Prostate gland (tissue), 2 donors: Measurements from ENCODE around the gene UHRF2. TPM values are rescaled to one million over a fixed set of nuclear protein-coding genes. Genes with fewer than 3 reads are reported as not detected.

Source experiments
- DNase-seq: peaks from one replicate; pipeline ENCODE4 v3.0.0-alpha.2; 2019; ENCODE audit warnings: low spot score
- H3K27ac ChIP-seq, 2 donors: fragments of 200-600 bp; sonication (generic); 2 replicates each; pipeline ENCODE4 v1.5.1; 2017 to 2019
- H3K27me3 ChIP-seq: fragments of 200-600 bp; sonication (generic); replicated peaks from 2 replicates; pipeline ENCODE4 v1.5.1; 2019; ENCODE audit not compliant: insufficient read depth
- H3K36me3 ChIP-seq, 2 donors: fragments of 200-600 bp; sonication (generic); 1 replicate in 1 of 2; 2 replicates in 1 of 2; pipeline versions ENCODE4 v1.5.1 to v1.8.1; 2017 to 2019
- H3K4me1 ChIP-seq: fragments of 200-600 bp; sonication (generic); replicated peaks from 2 replicates; pipeline ENCODE4 v1.5.1; 2019
- H3K4me3 ChIP-seq, 2 donors: fragments of 200-600 bp; sonication (generic); 2 replicates each; pipeline ENCODE4 v1.5.1; 2017 to 2019
- H3K9me3 ChIP-seq: fragments of 200-600 bp; sonication (generic); 2 replicates; pipeline ENCODE4 v1.5.1; 2017
- CTCF ChIP-seq, 4 experiments: fragments of 200-600 bp in 2 of 4; fragments of 450-650 bp in 2 of 4; sonication (generic) in 2 of 4; IDR thresholded peaks; 1 replicate in 3 of 4; 2 replicates in 1 of 4; pipeline ENCODE4 v1.5.1; 2016 to 2019; ENCODE audit warnings: antibody characterized with exemption in 4 of 4, mild to moderate bottlenecking in 2 of 4, moderate library complexity in 2 of 4
- POLR2A ChIP-seq: fragments of 450-650 bp; IDR thresholded peaks from one replicate; pipeline ENCODE4 v1.6.1; 2016; ENCODE audit warnings: antibody characterized with exemption, mild to moderate bottlenecking
- POLR2AphosphoS5 ChIP-seq: sonication (generic); formaldehyde crosslinking; IDR thresholded peaks from one replicate; pipeline ENCODE4 v1.6.1; 2017; ENCODE audit warnings: antibody characterized with exemption
- WGBS: methylation state at CpG from one replicate; pipeline ENCODE4 v1.1.5; 2018; 5-methylcytosine and 5-hydroxymethylcytosine counted together
- intact Hi-C: fragments of 100-400 bp; cut with DNase I; formaldehyde crosslinking; loops from one replicate; pipeline ENCODE4 v1.14.2; 2022
- total RNA-seq, 2 donors: library from RNA; depleted of rRNA; stranded (reverse); fragments of >200 nt; gene quantifications; one replicate each; pipeline ENCODE4 v1.1.0, GENCODE V29; 2016

The UHRF2 gene
- total RNA-seq, 2 donors from 2014 or later: 41.9 to 52.1 TPM

GRCh38 chr9:6383551-6384225, 29.3 kb upstream of the UHRF2 start:
- intact Hi-C loops: no loop called here
- Histone ChIP-seq H3K4me1 (no peaks in the 10 kb centered on the region), H3K4me3 (no peak overlapping the region), H3K27ac (no peak overlapping the region), H3K27me3 (no peaks in the 10 kb centered on the region), H3K9me3 (no peaks in the 10 kb centered on the region), H3K36me3 (no peaks in the 10 kb centered on the region)
- 75% methylated on average over 7 of the region's 7 CpGs for WGBS
- TF ChIP-seq POLR2A (no peak), POLR2AphosphoS5 (no peak), CTCF (IDR thresholded peaks at IDR 0.05) (no peak)
- no peak for DNase-seq

GRCh38 chr9:6384732-6385131, 28.3 kb upstream of the UHRF2 start:
- no peak overlapping the region for H3K27ac ChIP-seq
- no peaks in the 10 kb centered on the region for H3K27me3 ChIP-seq
- no peak for DNase-seq
- no peaks in the 10 kb centered on the region for H3K9me3 ChIP-seq
- TF ChIP-seq CTCF (IDR thresholded peaks at IDR 0.05): no peak
- no peak for TF ChIP-seq POLR2A
- no peak overlapping the region for H3K4me3 ChIP-seq
- WGBS: 64% methylated on average over 2 of the region's 2 CpGs
- H3K36me3 ChIP-seq: no peaks in the 10 kb centered on the region
- no peaks in the 10 kb centered on the region for H3K4me1 ChIP-seq
- intact Hi-C loops: no loop called here

GRCh38 chr9:6399071-6399470, 13.9 kb upstream of the UHRF2 start:
- no peak overlapping the region for H3K4me3 ChIP-seq
- H3K27ac ChIP-seq: no peak overlapping the region
- WGBS: 15% methylated on average over 2 of the region's 2 CpGs
- TF ChIP-seq POLR2AphosphoS5: no peak
- TF ChIP-seq CTCF (IDR thresholded peaks at IDR 0.05): no peak
- TF ChIP-seq POLR2A: no peak
- intact Hi-C loops: no loop called here
- no peaks in the 10 kb centered on the region for H3K4me1 ChIP-seq
- no peak for DNase-seq
- H3K27me3 ChIP-seq: no peaks in the 10 kb centered on the region
- no peaks in the 10 kb centered on the region for H3K36me3 ChIP-seq
- H3K9me3 ChIP-seq: no peaks in the 10 kb centered on the region

- no peaks in the 10 kb centered on the region for H3K9me3 ChIP-seq
- H3K4me1 ChIP-seq: peaks cover 3% of the 10 kb centered on the region
- intact Hi-C loops: no loop called here
- no peak overlapping the region for H3K27ac ChIP-seq
- no peak for TF ChIP-seq POLR2AphosphoS5
- TF ChIP-seq CTCF (IDR thresholded peaks at IDR 0.05): no peak
- no peak for TF ChIP-seq POLR2A
- H3K27me3 ChIP-seq: no peaks in the 10 kb centered on the region
- H3K4me3 ChIP-seq: no peak overlapping the region
- DNase-seq: no peak
- H3K36me3 ChIP-seq: no peaks in the 10 kb centered on the region
These were observed 7.6 kb upstream of the UHRF2 start for GRCh38 chr9:6405371-6405770.

- Histone ChIP-seq H3K9me3 (no peaks in the 10 kb centered on the region), H3K36me3 (no peaks in the 10 kb centered on the region), H3K27ac (no peak overlapping the region), H3K4me1 (peaks cover 3% of the 10 kb centered on the region), H3K27me3 (no peaks in the 10 kb centered on the region), H3K4me3 (no peak overlapping the region)
- TF ChIP-seq POLR2A: no peak
- TF ChIP-seq POLR2AphosphoS5: no peak
- no peak for TF ChIP-seq CTCF (IDR thresholded peaks at IDR 0.05)
- no peak for DNase-seq
- intact Hi-C loops: no loop called here
- 98% methylated on average over 2 of the region's 2 CpGs for WGBS
These were observed 5.2 kb upstream of the UHRF2 start for GRCh38 chr9:6407778-6408177.
